ENCODE measurements around the gene PRMT5.

Gene PRMT5

GRCh38 chr14:22929104-22929960, at the start of gene PRMT5:
Gene PRMT5 (minus strand): TSS chr14:22929376. CDS start chr14:22929361, 15 bp downstream.
- peak; percentile 100 for DNase-seq (ENCODE audit: extremely low read depth, low read depth)
- no peak for TF ChIP-seq CTCF (IDR thresholded peaks at IDR 0.05; ENCODE audit: low read depth, low read length)

- no peak for TF ChIP-seq CTCF (IDR thresholded peaks at IDR 0.05; ENCODE audit: low read depth, low read length)
- no peak for DNase-seq (ENCODE audit: extremely low read depth, low read depth)
Measured at GRCh38 chr14:22978487-22978837, 49.3 kb upstream of the PRMT5 start.

GRCh38 chr14:22977684-22978486, 48.7 kb upstream of the PRMT5 start:
- no peak for DNase-seq (ENCODE audit: extremely low read depth, low read depth)
- no peak for TF ChIP-seq CTCF (IDR thresholded peaks at IDR 0.05; ENCODE audit: low read depth, low read length)

- TF ChIP-seq CTCF (IDR thresholded peaks at IDR 0.05; ENCODE audit: low read depth, low read length), result no peak
- no peak for DNase-seq (ENCODE audit: extremely low read depth, low read depth)
Measured at GRCh38 chr14:22977434-22977683, 48.2 kb upstream of the PRMT5 start.

GRCh38 chr14:22976620-22977433, 47.7 kb upstream of the PRMT5 start:
- no peak for DNase-seq (ENCODE audit: extremely low read depth, low read depth)

GRCh38 chr14:22974530-22975313, 45.5 kb upstream of the PRMT5 start:
- no peak for TF ChIP-seq CTCF (IDR thresholded peaks at IDR 0.05; ENCODE audit: low read depth, low read length)
- DNase-seq (ENCODE audit: extremely low read depth, low read depth), result no peak

More at GRCh38 chr14:22976620-22977433, 47.7 kb upstream of the PRMT5 start:
- TF ChIP-seq CTCF (IDR thresholded peaks at IDR 0.05; ENCODE audit: low read depth, low read length), result no peak
